HUES64 (cell line): ENCODE data around the gene HMX1.

Source experiments
- H3K27ac ChIP-seq: 2 replicates; pipeline ENCODE4 v1.7.0; 2013; ENCODE audit warnings: low read depth, low read length, inconsistent platforms
- H3K27me3 ChIP-seq: 2 replicates; pipeline ENCODE4 v1.6.1; 2013; ENCODE audit warnings: mild to moderate bottlenecking, low read length; ENCODE audit not compliant: insufficient read depth
- H3K36me3 ChIP-seq: 2 replicates; pipeline ENCODE4 v1.6.1; 2013; ENCODE audit warnings: mild to moderate bottlenecking, low read length; ENCODE audit not compliant: insufficient read depth
- H3K4me1 ChIP-seq: 2 replicates; pipeline ENCODE4 v1.6.1; 2013; ENCODE audit warnings: mild to moderate bottlenecking, low read length, moderate library complexity; ENCODE audit not compliant: insufficient read depth
- H3K4me3 ChIP-seq: 2 replicates; pipeline ENCODE4 v1.5.1; 2013; ENCODE audit warnings: mild to moderate bottlenecking, low read length, moderate library complexity
- H3K9ac ChIP-seq: 2 replicates; pipeline ENCODE4 v1.6.1; 2013; ENCODE audit warnings: mild to moderate bottlenecking, low read depth, low read length
- H3K9me3 ChIP-seq: 2 replicates; pipeline ENCODE4 v1.6.1; 2013; ENCODE audit warnings: low read depth, low read length; ENCODE audit not compliant: insufficient read depth
- WGBS: fragments of 150-250, 120-280 bp; methylation state at CpG from one replicate; pipeline ENCODE4 v1.1.7; 2013; ENCODE audit warnings: missing lambda C conversion rate; 5-methylcytosine and 5-hydroxymethylcytosine counted together

HMX1 gene

GRCh38 chr4:8888856-8889255, 17.2 kb upstream of the HMX1 start:
- Histone ChIP-seq H3K27me3 (peaks cover 99% of the 10 kb centered on the region), H3K9ac (no peak overlapping the region), H3K36me3 (no peaks in the 10 kb centered on the region), H3K9me3 (peaks cover 6% of the 10 kb centered on the region; the same call in 1 of the 2 replicates), H3K4me3 (no peak overlapping the region), H3K4me1 (0 out of 2 replicates have a peak, but pooled peaks cover 11% of the 10 kb centered on the region), H3K27ac (no peak overlapping the region)
- WGBS: 48% methylated on average over 13 of the region's 13 CpGs

- Histone ChIP-seq H3K4me3 (no peak overlapping the region), H3K9me3 (peaks cover 6% of the 10 kb centered on the region; the same call in 1 of the 2 replicates), H3K27me3 (peaks cover 98% of the 10 kb centered on the region), H3K9ac (no peak overlapping the region), H3K4me1 (0 out of 2 replicates have a peak, but pooled peaks cover 11% of the 10 kb centered on the region), H3K27ac (no peak overlapping the region), H3K36me3 (no peaks in the 10 kb centered on the region)
- 93% methylated on average over 10 of the region's 10 CpGs for WGBS
Observed at GRCh38 chr4:8886612-8887406, 15.2 kb upstream of the HMX1 start.

DNA sequence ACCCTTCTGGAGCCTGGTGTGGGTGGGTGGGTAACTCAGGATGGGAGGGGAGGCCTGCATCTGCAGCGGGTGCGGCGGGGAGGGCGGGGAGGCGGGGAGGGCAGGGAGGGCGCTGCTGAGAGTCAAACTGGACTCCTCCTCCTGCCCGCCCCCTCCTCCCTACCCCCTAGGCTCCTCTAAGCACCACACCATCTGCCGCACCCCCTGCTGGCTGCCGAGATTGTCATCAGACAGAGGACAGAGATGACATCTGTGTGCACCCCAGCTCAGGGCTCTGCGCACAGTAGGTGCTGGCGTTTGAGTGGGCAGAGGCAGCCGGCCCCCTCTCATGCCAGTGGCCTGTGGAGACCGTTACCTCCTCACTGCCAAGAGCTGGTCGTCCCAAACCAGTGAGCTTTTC, 10.6 kb upstream of the HMX1 start:
- Histone ChIP-seq H3K9me3 (peaks cover 6% of the 10 kb centered on the region; the same call in 1 of the 2 replicates), H3K9ac (no peak overlapping the region), H3K27ac (no peak overlapping the region), H3K4me3 (no peak overlapping the region), H3K4me1 (no peaks in the 10 kb centered on the region; the same call in 1 of the 2 replicates), H3K36me3 (no peaks in the 10 kb centered on the region), H3K27me3 (peaks cover 98% of the 10 kb centered on the region)
- WGBS: 66% methylated on average over 8 of the region's 14 CpGs

DNA sequence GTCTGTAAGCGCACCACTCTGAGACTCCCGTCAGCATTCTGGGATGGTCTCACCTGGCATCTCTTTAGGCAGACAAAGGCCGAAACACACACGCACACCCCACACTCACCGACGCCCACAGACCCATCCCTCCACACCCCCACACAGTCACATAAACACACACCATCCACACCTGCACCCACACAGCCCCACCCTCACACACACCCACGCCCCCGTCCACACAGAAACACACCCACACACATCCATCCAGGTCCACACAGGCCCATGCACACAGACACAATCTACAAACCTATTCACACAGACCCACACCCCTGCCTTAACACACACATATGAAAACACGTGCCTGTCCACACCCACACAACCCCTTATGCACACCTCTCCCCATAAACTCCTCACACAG, 9.2 kb upstream of the HMX1 start:
- H3K4me1 ChIP-seq: no peaks in the 10 kb centered on the region; the same call in 1 of the 2 replicates
- H3K4me3 ChIP-seq: no peak overlapping the region
- peaks cover 98% of the 10 kb centered on the region for H3K27me3 ChIP-seq
- WGBS: 90% methylated on average over 9 of the region's 9 CpGs
- no peaks in the 10 kb centered on the region for H3K9me3 ChIP-seq
- H3K27ac ChIP-seq: no peak overlapping the region
- H3K36me3 ChIP-seq: no peaks in the 10 kb centered on the region
- no peak overlapping the region for H3K9ac ChIP-seq

DNA sequence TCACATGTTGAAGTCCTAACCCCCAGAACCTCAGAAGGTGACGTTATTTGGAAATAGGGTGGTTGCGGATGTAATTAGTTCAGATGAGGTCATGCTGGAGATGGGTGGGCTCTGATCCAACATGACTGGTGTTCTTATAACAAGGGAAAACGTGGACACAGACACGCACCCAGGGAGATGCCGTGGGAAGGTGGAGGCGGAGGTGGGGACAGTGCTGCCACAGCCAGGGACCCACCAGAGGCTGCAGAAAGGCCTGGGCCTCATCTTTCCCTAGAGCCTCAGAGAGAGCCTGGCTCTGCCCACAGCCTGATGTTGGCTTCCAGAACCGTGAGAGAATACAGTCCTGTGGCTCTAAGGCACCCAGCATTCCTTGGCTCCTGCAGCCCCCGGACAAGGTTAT, 7.9 kb upstream of the HMX1 start:
- WGBS: 89% methylated on average over 8 of the region's 8 CpGs

GRCh38 chr4:8878421-8878820, 6.8 kb upstream of the HMX1 start:
- H3K36me3 ChIP-seq: no peaks in the 10 kb centered on the region
- peaks cover 99% of the 10 kb centered on the region for H3K27me3 ChIP-seq
- 73% methylated on average over 11 of the region's 11 CpGs for WGBS
- H3K4me1 ChIP-seq: no peaks in the 10 kb centered on the region; the same call in 1 of the 2 replicates
- H3K9ac ChIP-seq: no peak overlapping the region
- H3K4me3 ChIP-seq: no peak overlapping the region
- no peak overlapping the region for H3K27ac ChIP-seq
- H3K9me3 ChIP-seq: no peaks in the 10 kb centered on the region

More for the DNA sequence above, 7.9 kb upstream of the HMX1 start:
- H3K27ac ChIP-seq: no peak overlapping the region
- no peaks in the 10 kb centered on the region for H3K9me3 ChIP-seq
- peaks cover 99% of the 10 kb centered on the region for H3K27me3 ChIP-seq
- H3K4me3 ChIP-seq: no peak overlapping the region
- no peaks in the 10 kb centered on the region; the same call in 1 of the 2 replicates for H3K4me1 ChIP-seq
- H3K9ac ChIP-seq: no peak overlapping the region
- H3K36me3 ChIP-seq: no peaks in the 10 kb centered on the region

- Histone ChIP-seq H3K27ac (no peak overlapping the region), H3K9ac (no peak overlapping the region), H3K36me3 (no peaks in the 10 kb centered on the region), H3K4me3 (peak overlapping the region; percentile 24; the same call in 1 of the 2 replicates), H3K9me3 (no peaks in the 10 kb centered on the region), H3K4me1 (no peaks in the 10 kb centered on the region; the same call in 1 of the 2 replicates), H3K27me3 (peaks cover 99% of the 10 kb centered on the region)
- WGBS: 12% methylated on average over 12 of the region's 12 CpGs
Observed at GRCh38 chr4:8877780-8878040, 6.1 kb upstream of the HMX1 start.

DNA sequence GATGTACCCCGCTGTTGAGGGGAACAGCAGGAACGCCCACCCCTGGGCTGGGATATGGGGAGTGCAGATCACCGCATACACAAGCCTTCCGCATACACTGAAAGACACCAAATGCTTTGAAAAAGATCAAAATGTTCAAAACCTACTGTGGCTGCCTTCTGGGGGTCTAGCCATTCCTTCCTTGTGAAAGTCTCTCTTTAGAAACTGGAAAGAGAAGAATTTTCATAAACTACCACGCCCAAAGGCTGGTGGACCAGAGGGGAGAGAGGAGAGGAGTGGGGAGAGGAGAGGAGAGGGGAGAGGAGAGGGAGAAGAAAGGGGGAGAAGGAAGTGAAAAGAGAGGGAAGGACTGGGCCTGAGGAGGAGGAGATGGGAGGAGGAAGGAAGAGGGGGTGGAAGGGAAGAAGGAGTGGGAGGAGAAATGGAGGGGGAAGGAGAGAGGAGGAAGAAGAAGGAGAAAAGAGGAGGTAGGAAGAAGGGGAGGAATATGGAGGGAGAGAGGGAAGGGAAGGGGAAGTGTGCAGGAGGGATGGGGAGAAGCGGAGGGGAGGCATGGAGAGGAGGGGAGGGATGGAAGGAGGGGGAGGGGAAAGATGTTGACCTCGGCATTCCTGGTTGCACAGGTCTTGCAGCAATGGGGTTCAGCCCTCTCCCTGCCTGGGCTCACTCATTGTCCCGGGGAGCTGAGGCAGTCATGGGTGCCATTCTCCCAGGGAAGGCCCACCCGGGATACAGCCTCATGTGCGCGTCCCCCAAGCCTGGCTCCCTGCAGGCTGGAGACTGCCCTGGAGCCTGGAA, 5.5 kb upstream of the HMX1 start:
- peaks cover 99% of the 10 kb centered on the region for H3K27me3 ChIP-seq
- no peak overlapping the region for H3K9ac ChIP-seq
- peaks cover 4% of the 10 kb centered on the region; the same call in 1 of the 2 replicates for H3K4me1 ChIP-seq
- 35% methylated on average over 11 of the region's 11 CpGs for WGBS
- no peaks in the 10 kb centered on the region for H3K36me3 ChIP-seq
- H3K4me3 ChIP-seq: peak overlapping the region; percentile 24; the same call in 1 of the 2 replicates
- H3K27ac ChIP-seq: no peak overlapping the region
- no peaks in the 10 kb centered on the region for H3K9me3 ChIP-seq

DNA sequence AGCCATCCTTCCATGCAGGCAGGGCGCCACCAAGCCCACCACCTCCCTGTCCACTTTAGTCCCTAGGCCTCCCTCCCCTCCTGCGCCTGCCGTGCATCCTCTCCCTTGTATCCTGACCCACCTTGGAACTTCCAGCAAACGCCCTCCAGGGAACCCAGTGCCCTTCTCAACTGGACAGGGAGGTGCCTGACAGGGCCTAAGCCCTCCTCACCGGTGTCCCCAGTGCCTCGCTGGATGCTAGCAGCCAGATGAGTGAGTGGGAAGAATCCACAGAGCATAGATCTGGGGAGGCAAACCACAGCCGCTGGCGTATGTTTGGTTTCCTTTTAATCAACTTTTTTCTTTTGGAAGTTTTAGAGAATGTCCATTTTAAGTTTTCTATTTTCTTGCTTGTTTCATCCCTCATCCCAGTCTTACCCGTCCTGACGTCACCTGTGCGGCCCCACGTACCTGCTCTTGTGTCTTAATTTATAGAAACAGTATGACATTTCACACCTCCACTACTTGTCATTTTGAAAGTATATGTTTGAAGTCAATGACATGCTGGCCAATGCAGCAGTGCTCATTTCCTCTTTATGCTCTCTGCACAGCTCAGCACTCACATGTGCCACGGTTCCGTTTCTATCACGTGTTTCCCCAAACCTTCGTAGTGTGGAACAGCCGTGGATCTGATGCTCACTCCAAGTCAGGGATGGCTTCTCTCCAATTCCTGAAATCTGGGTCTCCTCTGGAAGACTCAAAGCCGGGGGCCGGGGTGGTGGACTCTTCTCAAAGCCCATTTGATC, 3.4 kb upstream of the HMX1 start:
- Histone ChIP-seq H3K27me3 (peaks cover 98% of the 10 kb centered on the region), H3K9me3 (no peaks in the 10 kb centered on the region), H3K36me3 (no peaks in the 10 kb centered on the region), H3K4me3 (no peak overlapping the region), H3K4me1 (peaks cover 8% of the 10 kb centered on the region), H3K27ac (no peak overlapping the region), H3K9ac (no peak overlapping the region)
- WGBS: 61% methylated on average over 19 of the region's 19 CpGs

- Histone ChIP-seq H3K9ac (no peak overlapping the region), H3K36me3 (no peaks in the 10 kb centered on the region), H3K9me3 (no peaks in the 10 kb centered on the region), H3K27ac (no peak overlapping the region), H3K27me3 (peaks cover 98% of the 10 kb centered on the region), H3K4me1 (peaks cover 8% of the 10 kb centered on the region), H3K4me3 (no peak overlapping the region)
- WGBS: 24% methylated on average over 71 of the region's 71 CpGs
Observed at GRCh38 chr4:8874003-8874895, 2.6 kb upstream of the HMX1 start.
